H1 (cell line): ENCODE measurements around the gene BBLN. TPM values are rescaled to one million over a fixed set of nuclear protein-coding genes. Genes with fewer than 3 reads are reported as not detected.

ENCODE experiments used
- ATF2 ChIP-seq: IDR thresholded peaks from 2 replicates; pipeline ENCODE4 v1.6.1; 2012; ENCODE audit warnings: low read length, inconsistent platforms
- ATF3 ChIP-seq: IDR thresholded peaks from 2 replicates; pipeline ENCODE4 v1.6.1; 2011; ENCODE audit warnings: low read depth, mild to moderate bottlenecking, low read length; ENCODE audit not compliant: insufficient read depth
- CHD7 ChIP-seq: fragments of 300-600 bp; sonication (generic); IDR thresholded peaks from 2 replicates; pipeline ENCODE4 v1.7.1; 2012; ENCODE audit warnings: low read length, moderate library complexity, mild to moderate bottlenecking, inconsistent platforms; ENCODE audit not compliant: insufficient replicate concordance
- EP300 ChIP-seq, 2 experiments: IDR thresholded peaks; 1 replicate in 1 of 2; 2 replicates in 1 of 2; pipeline ENCODE4 v1.6.1; 2011 to 2012; ENCODE audit warnings: low read depth in 2 of 2, low read length in 2 of 2, mild to moderate bottlenecking in 2 of 2, borderline replicate concordance in 1 of 2, inconsistent platforms in 1 of 2, moderate library complexity in 1 of 2
- GTF2F1 ChIP-seq: IDR thresholded peaks from 2 replicates; pipeline ENCODE4 v1.6.1; 2012; ENCODE audit warnings: low read depth, low read length, improper control_type of control experiment, borderline replicate concordance
- POU5F1 ChIP-seq: IDR thresholded peaks from 2 replicates; pipeline ENCODE4 v1.6.1; 2011; ENCODE audit warnings: low read depth, mild to moderate bottlenecking, low read length, moderate library complexity
- TBP ChIP-seq: IDR thresholded peaks from 2 replicates; pipeline ENCODE4 v1.6.1; 2011; ENCODE audit warnings: low read depth, low read length, improper control_type of control experiment
- polyA plus RNA-seq, 7 experiments: library from polyadenylated mRNA; depleted of rRNA in 3 of 7; stranded (reverse) in 5 of 7; unstranded in 2 of 7; fragments of >200 nt in 5 of 7; fragments of 200-250 nt in 2 of 7; gene quantifications; 1 replicate in 5 of 7; 2 replicates in 1 of 7; 4 replicates in 1 of 7; pipeline versions ENCODE4 v1.2.1 to v1.2.3, GENCODE V29; 2011 to 2013; ENCODE audit warnings: missing spikeins in 2 of 7, mixed read lengths in 2 of 7
- total RNA-seq: library from RNA; stranded (reverse); fragmentation: NEBNext Ultra II Directional; extraction: Animal tissue kit (Norgen Biotek cat#: 25700); gene quantifications from 2 replicates; pipeline ENCODE4 v1.2.1, GENCODE V29; 2021

Gene BBLN
- total and polyA plus RNA-seq, 2 of the 8 experiments (the other 6 are each of a cell fraction or from before 2014, with no cell fraction given): 63.1 to 164 TPM

GRCh38 chr9:128192601-128193371 is 32.7 kb downstream of the BBLN start (continued):
- TF ChIP-seq CHD7 (no peak), ATF2 (no peak), ATF3 (0 out of 2 replicates have a peak, but pooled peaks have one; percentile 12), EP300 (IDR thresholded peaks at IDR 0.05; ENCODE audit: borderline replicate concordance in 1 of 2, low read depth in 2 of 2, low read length in 2 of 2) (no peak), GTF2F1 (no peak), TBP (no peak), POU5F1 (no peak)
